GM06990 (cell line): ENCODE measurements around the gene PXMP2.

Experiments used
- DNase-seq: peaks from one replicate; pipeline ENCODE4 v3.0.0-alpha.2; 2011; ENCODE audit not compliant: insufficient read length; ENCODE audit errors: extremely low read depth
- H3K27me3 ChIP-seq: replicated peaks from 2 replicates; pipeline ENCODE4 v1.6.0; 2011; ENCODE audit warnings: low read length; ENCODE audit not compliant: control insufficient read depth, insufficient read depth
- H3K36me3 ChIP-seq: 2 replicates; pipeline ENCODE4 v1.5.1; 2011; ENCODE audit warnings: low read length; ENCODE audit not compliant: control insufficient read depth, insufficient read depth
- H3K4me3 ChIP-seq: replicated peaks from 2 replicates; pipeline ENCODE4 v1.5.1; 2011; ENCODE audit warnings: low read depth, mild to moderate bottlenecking, control low read depth, low read length
- CTCF ChIP-seq: IDR thresholded peaks from 2 replicates; pipeline ENCODE4 v1.5.1; 2011; ENCODE audit warnings: low read length, control low read depth, mild to moderate bottlenecking, inconsistent platforms; ENCODE audit not compliant: insufficient read depth, poor library complexity, severe bottlenecking

PXMP2 gene

GRCh38 chr12:132715874-132716273 lies 28.5 kb downstream of the PXMP2 start:
- DNase-seq = no peak
- H3K27me3 ChIP-seq = no peaks in the 10 kb centered on the region
- H3K36me3 ChIP-seq = peaks cover 37% of the 10 kb centered on the region
- no peak overlapping the region for H3K4me3 ChIP-seq
- no peak for TF ChIP-seq CTCF

- DNase-seq = no peak
- no peak for TF ChIP-seq CTCF
- no peaks in the 10 kb centered on the region for H3K27me3 ChIP-seq
- H3K4me3 ChIP-seq = no peak overlapping the region
- H3K36me3 ChIP-seq = peaks cover 37% of the 10 kb centered on the region
These were observed 29.0 kb downstream of the PXMP2 start for GRCh38 chr12:132716356-132716755.

GRCh38 chr12:132717011-132717410 lies 29.6 kb downstream of the PXMP2 start:
- H3K27me3 ChIP-seq = no peaks in the 10 kb centered on the region
- no peak for DNase-seq
- no peak overlapping the region for H3K4me3 ChIP-seq
- TF ChIP-seq CTCF = no peak
- H3K36me3 ChIP-seq = peaks cover 37% of the 10 kb centered on the region

- Histone ChIP-seq H3K4me3 (no peak overlapping the region), H3K27me3 (no peaks in the 10 kb centered on the region), H3K36me3 (peaks cover 37% of the 10 kb centered on the region)
- DNase-seq = no peak
- no peak for TF ChIP-seq CTCF
These were observed 30.4 kb downstream of the PXMP2 start for GRCh38 chr12:132717531-132718387.

GRCh38 chr12:132718644-132719043 lies 31.3 kb downstream of the PXMP2 start:
- TF ChIP-seq CTCF = no peak
- H3K36me3 ChIP-seq = peaks cover 45% of the 10 kb centered on the region

More at GRCh38 chr12:132718644-132719043, 31.3 kb downstream of the PXMP2 start:
- H3K4me3 ChIP-seq = no peak overlapping the region
- H3K27me3 ChIP-seq = no peaks in the 10 kb centered on the region
- no peak for DNase-seq
